ENCODE data around the gene UBB. TPM values are rescaled to one million over a fixed set of nuclear protein-coding genes. Genes with fewer than 3 reads are reported as not detected.

UBB gene
- total and polyA plus RNA-seq, 2 experiments from 2014 or later: 786 to 1,286 TPM

DNA sequence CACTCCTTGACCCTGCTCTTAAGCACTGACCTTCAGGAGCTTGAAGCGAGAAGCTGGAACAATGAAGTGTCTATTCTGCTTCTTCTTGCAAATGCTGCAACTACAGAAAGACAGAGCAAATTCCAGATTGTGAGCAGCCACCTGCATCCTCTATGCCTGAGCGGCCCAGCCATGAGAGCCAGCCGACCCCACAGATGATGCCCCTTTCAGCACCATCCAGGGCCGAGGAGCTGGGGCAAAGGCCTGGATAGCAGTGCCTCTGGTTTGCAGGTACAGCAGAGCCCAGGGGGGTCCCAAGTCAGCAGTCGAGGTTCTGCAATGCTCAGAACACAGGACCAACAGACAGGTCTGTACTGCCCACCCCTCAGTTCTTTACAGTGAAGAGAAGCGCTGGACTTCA, 32.3 kb upstream of the UBB start:
- H3K4me3 ChIP-seq: no peak overlapping the region
- DNase-seq: no peak
- no peaks in the 10 kb centered on the region for H3K27me3 ChIP-seq (replicated peaks; ENCODE audit: insufficient read depth)
- H3K27ac ChIP-seq: no peak overlapping the region
- no peaks in the 10 kb centered on the region for H3K9me2 ChIP-seq (ENCODE audit: insufficient read depth)
- TF ChIP-seq EZH2 (IDR thresholded peaks at IDR 0.05; ENCODE audit: insufficient read depth, poor library complexity, severe bottlenecking) (no peak), EZH2phosphoT487 (IDR thresholded peaks at IDR 0.05; ENCODE audit: insufficient read depth, low read depth) (no peak)
- H3F3A ChIP-seq (ENCODE audit: insufficient read depth): peaks cover 11% of the 10 kb centered on the region
- H3K9me3 ChIP-seq (ENCODE audit: low read depth): no peaks in the 10 kb centered on the region
- no peak overlapping the region for H2AFZ ChIP-seq
- WGBS, 2 experiments (ENCODE audit: low coverage in 1 of 2, low lambda C conversion rate in 2 of 2, missing lambda C conversion rate in 2 of 2): 93 to 94% methylated on average over 6 of the region's 6 CpGs
- in situ Hi-C loops (cut with MboI): no loop called here
- peaks cover 6% of the 10 kb centered on the region; the same call in 1 of the 2 replicates for H3K4me1 ChIP-seq (ENCODE audit: insufficient read depth)
- no peak overlapping the region for H3K4me2 ChIP-seq (ENCODE audit: unreplicated experiment)
- no peaks in the 10 kb centered on the region for H3K36me3 ChIP-seq (ENCODE audit: low read depth)
- H4K20me1 ChIP-seq (ENCODE audit: insufficient read depth): no peaks in the 10 kb centered on the region
- H3K79me2 ChIP-seq (ENCODE audit: insufficient read depth): no peaks in the 10 kb centered on the region
- no peak overlapping the region for H3K9ac ChIP-seq

DNA sequence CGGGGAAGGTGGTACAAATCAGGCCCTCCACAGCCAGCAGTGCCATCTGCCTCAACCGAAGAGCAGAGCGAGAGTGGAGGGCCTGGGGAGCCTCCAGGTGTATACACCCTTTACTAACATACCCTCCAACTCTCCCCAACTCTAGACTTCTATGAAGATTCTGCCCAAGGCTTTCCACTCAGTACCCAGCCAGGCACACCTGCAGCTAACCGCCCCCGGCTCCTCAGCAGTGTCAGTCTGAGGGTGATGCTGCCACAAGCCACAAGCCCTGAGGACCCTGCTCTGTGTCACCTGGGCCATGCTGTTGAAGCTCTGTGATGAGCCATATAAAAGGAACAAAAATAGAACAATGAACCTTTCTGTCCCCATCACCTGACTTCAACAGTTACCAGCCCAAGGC, 31.5 kb upstream of the UBB start:
- H3K27ac ChIP-seq: no peak overlapping the region
- H3K27me3 ChIP-seq (replicated peaks; ENCODE audit: insufficient read depth): no peaks in the 10 kb centered on the region
- in situ Hi-C loops (cut with MboI): no loop called here
- TF ChIP-seq EZH2 (IDR thresholded peaks at IDR 0.05; ENCODE audit: insufficient read depth, poor library complexity, severe bottlenecking) (no peak), EZH2phosphoT487 (IDR thresholded peaks at IDR 0.05; ENCODE audit: insufficient read depth, low read depth) (no peak)
- no peak overlapping the region for H3K4me3 ChIP-seq
- 95 to 100% methylated on average over 5 of the region's 5 CpGs for WGBS, 2 experiments (ENCODE audit: low coverage in 1 of 2, low lambda C conversion rate in 2 of 2, missing lambda C conversion rate in 2 of 2)
- H3K4me1 ChIP-seq (ENCODE audit: insufficient read depth): peaks cover 6% of the 10 kb centered on the region; the same call in 1 of the 2 replicates
- H3K9me3 ChIP-seq (ENCODE audit: low read depth): no peaks in the 10 kb centered on the region
- no peak for DNase-seq
- H3K9me2 ChIP-seq (ENCODE audit: insufficient read depth): no peaks in the 10 kb centered on the region
- no peaks in the 10 kb centered on the region for H4K20me1 ChIP-seq (ENCODE audit: insufficient read depth)
- H3K4me2 ChIP-seq (ENCODE audit: unreplicated experiment): no peak overlapping the region
- no peak overlapping the region for H2AFZ ChIP-seq
- no peak overlapping the region for H3K9ac ChIP-seq
- H3F3A ChIP-seq (ENCODE audit: insufficient read depth): peaks cover 11% of the 10 kb centered on the region
- no peaks in the 10 kb centered on the region for H3K36me3 ChIP-seq (ENCODE audit: low read depth)
- no peaks in the 10 kb centered on the region for H3K79me2 ChIP-seq (ENCODE audit: insufficient read depth)

DNA sequence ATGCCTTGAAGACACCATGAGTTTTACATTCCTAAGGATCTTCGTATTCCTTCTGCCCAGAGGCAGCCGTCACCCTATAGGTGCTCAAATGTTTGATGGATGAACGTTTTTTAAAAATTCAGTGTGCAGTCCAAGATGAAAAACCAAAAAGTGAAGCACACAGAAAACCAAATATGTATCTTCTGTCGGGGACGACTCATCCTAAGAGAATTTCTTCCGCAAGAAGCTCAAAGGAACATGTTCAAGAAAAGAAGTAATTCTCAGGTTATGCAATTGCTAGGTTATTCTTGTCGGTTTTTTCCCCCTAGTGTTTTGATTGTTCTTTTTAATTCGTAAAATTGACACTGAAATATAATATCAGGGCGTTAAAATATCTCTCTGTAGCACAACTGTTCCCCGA, 29.1 kb upstream of the UBB start:
- TF ChIP-seq EZH2 (IDR thresholded peaks at IDR 0.05; ENCODE audit: insufficient read depth, poor library complexity, severe bottlenecking): no peak
- no peak for TF ChIP-seq EZH2phosphoT487 (IDR thresholded peaks at IDR 0.05; ENCODE audit: insufficient read depth, low read depth)
- H3K4me2 ChIP-seq (ENCODE audit: unreplicated experiment): peak overlapping the region; percentile 61
- H3K4me1 ChIP-seq (ENCODE audit: insufficient read depth): peaks cover 6% of the 10 kb centered on the region; the same call in 1 of the 2 replicates
- H3K4me3 ChIP-seq: peak overlapping the region; percentile 66
- no peaks in the 10 kb centered on the region for H3K36me3 ChIP-seq (ENCODE audit: low read depth)
- peak; percentile 72 for DNase-seq
- H3F3A ChIP-seq (ENCODE audit: insufficient read depth): peaks cover 11% of the 10 kb centered on the region
- no peaks in the 10 kb centered on the region for H3K9me2 ChIP-seq (ENCODE audit: insufficient read depth)
- H4K20me1 ChIP-seq (ENCODE audit: insufficient read depth): no peaks in the 10 kb centered on the region
- in situ Hi-C loops (cut with MboI): no loop called here
- H3K9me3 ChIP-seq (ENCODE audit: low read depth): no peaks in the 10 kb centered on the region
- H3K27ac ChIP-seq: no peak overlapping the region
- no peaks in the 10 kb centered on the region for H3K27me3 ChIP-seq (replicated peaks; ENCODE audit: insufficient read depth)
- H2AFZ ChIP-seq: peak overlapping the region; percentile 95
- no peaks in the 10 kb centered on the region for H3K79me2 ChIP-seq (ENCODE audit: insufficient read depth)
- H3K9ac ChIP-seq: peak overlapping the region; percentile 39
- WGBS, 2 experiments (ENCODE audit: low coverage in 1 of 2, low lambda C conversion rate in 2 of 2, missing lambda C conversion rate in 2 of 2): 23 to 25% methylated on average over 10 of the region's 10 CpGs

DNA sequence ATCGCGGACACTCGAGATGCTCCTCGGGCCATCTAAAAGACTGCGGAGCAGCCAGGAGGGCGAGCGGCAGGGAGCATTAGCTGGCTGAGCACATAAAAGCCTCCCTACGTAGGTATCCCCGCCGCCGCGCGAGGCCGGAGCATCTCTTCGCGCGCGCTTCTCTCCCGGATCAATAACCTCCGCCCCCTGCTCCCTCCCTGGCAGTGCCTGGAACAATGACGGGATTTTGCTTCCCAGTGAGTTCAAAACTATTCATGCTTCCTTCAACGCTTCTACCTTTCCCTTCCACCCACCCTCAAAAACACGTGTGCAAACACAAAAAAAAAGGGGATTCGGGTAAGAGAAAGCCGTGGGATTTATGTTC, 28.6 kb upstream of the UBB start:
- peaks cover 11% of the 10 kb centered on the region for H3F3A ChIP-seq (ENCODE audit: insufficient read depth)
- H3K27ac ChIP-seq: no peak overlapping the region
- TF ChIP-seq EZH2phosphoT487 (IDR thresholded peaks at IDR 0.05; ENCODE audit: insufficient read depth, low read depth) (no peak), EZH2 (IDR thresholded peaks at IDR 0.05; ENCODE audit: insufficient read depth, poor library complexity, severe bottlenecking) (no peak)
- H3K4me2 ChIP-seq (ENCODE audit: unreplicated experiment): peak overlapping the region; percentile 61
- DNase-seq: peak; percentile 66
- no peaks in the 10 kb centered on the region for H3K36me3 ChIP-seq (ENCODE audit: low read depth)
- H3K27me3 ChIP-seq (replicated peaks; ENCODE audit: insufficient read depth): no peaks in the 10 kb centered on the region
- H3K9ac ChIP-seq: peak overlapping the region; percentile 39
- in situ Hi-C loops (cut with MboI): no loop called here
- H4K20me1 ChIP-seq (ENCODE audit: insufficient read depth): no peaks in the 10 kb centered on the region
- peak overlapping the region; percentile 95 for H2AFZ ChIP-seq
- no peaks in the 10 kb centered on the region for H3K9me2 ChIP-seq (ENCODE audit: insufficient read depth)
- peak overlapping the region; percentile 66 for H3K4me3 ChIP-seq
- H3K4me1 ChIP-seq (ENCODE audit: insufficient read depth): peaks cover 6% of the 10 kb centered on the region; the same call in 1 of the 2 replicates
- 2% methylated on average over 25 of the region's 25 CpGs for WGBS, 2 experiments (ENCODE audit: low coverage in 1 of 2, low lambda C conversion rate in 2 of 2, missing lambda C conversion rate in 2 of 2)
- H3K9me3 ChIP-seq (ENCODE audit: low read depth): no peaks in the 10 kb centered on the region
- no peaks in the 10 kb centered on the region for H3K79me2 ChIP-seq (ENCODE audit: insufficient read depth)

Data from GM23248 (cell line).